Right renal pelvis (tissue), 4 donors: ENCODE measurements around the gene FKBP11. TPM values are rescaled to one million over a fixed set of nuclear protein-coding genes. Genes with fewer than 3 reads are reported as not detected.

Experiments used
- DNase-seq, 4 donors: peaks; one replicate each; pipeline ENCODE4 v3.0.0-alpha.2; 2013; ENCODE audit warnings: low read depth in 4 of 4, low spot score in 3 of 4, missing footprints in 1 of 4
- polyA plus RNA-seq, 4 donors: library from polyadenylated mRNA; unstranded; fragments of 120-200 nt; gene quantifications; one replicate each; pipeline ENCODE4 v1.2.1, GENCODE V29; 2013; ENCODE audit not compliant: insufficient read length in 4 of 4

The FKBP11 gene
- polyA plus RNA-seq = 10 to 100 TPM in 3 of 4 donors, 1 to 10 TPM in 1; 9.0 to 15.3 (median 12.9) TPM

DNA sequence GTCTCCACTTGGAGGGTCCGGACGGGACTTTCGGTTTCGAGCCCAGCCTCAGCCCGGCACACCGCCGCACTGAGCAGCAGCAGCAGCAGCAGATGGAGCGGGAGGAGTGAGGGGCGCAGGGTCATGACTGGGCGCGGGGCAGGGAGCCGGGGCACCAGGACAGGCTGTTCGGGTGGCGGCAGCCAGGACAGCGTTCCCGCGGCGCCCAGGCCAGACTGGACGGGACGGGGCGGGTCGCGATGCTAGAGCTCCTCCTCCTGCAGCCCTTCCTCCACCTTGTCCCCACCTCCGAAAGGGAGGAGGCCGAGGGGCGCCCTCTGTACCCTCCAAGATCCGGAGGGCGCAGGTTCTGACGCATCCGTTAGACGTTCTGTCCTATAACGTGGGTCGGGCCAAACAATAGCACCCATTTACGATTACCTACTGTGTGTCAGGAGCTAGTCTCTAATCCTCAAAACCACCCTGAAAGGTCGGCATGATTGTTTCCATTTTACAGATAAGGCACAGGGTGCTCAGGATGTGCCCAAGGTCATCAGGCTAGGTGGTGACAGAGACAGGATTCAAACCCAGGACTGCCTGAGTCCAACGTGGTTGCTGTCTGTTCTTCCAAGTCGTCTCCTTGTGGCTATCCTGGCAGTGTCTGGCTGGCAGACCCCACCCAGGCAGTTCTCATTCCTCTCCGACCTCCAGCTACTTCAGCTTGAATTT lies at the start of gene FKBP11:
TSS of gene FKBP11 (minus strand) at position 189 of the 708 bp plus-strand sequence. CDS start at position 125, 64 bp downstream.
- no peak for DNase-seq

DNA sequence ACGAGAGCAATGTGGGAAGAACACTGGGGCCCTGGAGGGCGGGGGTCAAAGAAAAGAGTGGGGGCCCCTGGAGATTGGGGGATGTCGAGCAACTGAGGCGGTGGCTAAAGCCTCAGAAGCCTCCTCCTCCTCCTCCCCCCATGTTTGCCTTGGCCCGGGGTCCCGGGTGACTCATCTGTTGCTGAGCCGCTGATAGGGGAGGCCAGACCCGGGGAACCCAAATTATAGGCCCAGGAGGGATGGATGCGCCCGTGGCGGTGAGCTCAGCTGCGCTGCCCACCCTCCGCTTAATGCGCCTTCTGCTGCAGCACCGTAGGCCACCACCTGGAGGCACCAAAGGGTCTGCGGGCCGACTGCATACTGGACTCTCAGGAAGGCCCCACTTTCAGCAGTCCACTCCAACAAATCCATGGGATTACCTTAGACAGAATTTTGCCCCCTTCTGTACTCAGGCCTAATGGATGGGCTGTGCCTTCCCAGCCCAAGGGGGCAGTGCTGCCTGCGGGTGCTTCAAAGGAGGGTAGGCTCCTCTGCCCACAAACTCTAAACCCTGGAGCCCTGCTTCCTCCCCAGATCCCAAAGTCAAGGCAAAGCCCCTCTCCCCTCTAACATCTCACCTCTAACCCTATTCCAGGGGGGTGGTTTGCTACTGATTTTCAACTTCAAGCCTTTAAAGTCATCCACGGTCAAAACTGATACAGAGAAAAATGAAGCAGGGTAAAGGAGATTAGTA lies 48.8 kb upstream of the FKBP11 start:
- DNase-seq = no peak

DNA sequence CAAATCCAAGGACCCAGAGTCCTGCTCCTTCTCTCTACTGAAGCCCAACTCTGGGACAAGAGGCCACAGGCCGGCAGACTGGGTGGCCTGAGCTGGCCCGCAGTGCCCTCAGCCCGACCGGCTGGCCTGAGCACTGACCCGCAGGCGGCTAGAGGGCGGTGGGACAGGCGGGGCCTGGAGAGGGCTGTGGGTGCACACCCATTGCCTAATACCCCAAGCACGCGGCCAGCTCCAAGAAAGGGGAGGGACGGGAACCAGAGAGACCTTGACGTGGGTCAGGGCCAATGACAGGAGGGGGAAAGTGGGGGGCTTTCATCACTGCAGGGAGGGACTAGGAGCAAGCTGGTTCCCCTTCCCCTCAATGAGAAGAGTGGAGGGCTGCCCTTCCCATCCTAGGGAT lies 48.2 kb upstream of the FKBP11 start:
- no peak for DNase-seq

DNA sequence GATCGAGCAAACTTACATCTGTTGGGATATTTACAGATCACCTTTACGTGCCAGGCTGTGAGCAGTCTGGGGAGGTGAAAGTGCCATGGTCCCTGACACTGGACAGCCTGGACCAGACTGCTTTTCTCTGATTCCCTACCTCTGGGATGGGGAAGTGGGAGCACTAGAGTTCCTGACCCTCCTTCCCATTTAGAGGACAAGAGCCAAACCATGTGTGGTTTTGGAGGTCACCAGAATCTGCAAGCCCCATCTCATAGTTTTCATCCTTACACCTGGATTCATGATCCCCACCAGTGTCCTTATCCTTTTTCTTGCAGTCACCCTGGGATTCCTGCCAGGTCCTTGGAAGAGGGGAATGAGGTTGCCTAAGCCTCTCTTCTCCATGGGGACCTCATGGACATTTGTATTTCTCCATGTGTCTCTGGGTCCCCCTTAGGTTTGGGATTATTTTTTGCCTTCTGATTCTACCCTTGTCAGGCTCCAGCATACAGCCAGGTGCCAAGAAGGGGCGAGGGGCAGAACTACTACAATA lies 47.7 kb upstream of the FKBP11 start:
- DNase-seq = no peak

DNA sequence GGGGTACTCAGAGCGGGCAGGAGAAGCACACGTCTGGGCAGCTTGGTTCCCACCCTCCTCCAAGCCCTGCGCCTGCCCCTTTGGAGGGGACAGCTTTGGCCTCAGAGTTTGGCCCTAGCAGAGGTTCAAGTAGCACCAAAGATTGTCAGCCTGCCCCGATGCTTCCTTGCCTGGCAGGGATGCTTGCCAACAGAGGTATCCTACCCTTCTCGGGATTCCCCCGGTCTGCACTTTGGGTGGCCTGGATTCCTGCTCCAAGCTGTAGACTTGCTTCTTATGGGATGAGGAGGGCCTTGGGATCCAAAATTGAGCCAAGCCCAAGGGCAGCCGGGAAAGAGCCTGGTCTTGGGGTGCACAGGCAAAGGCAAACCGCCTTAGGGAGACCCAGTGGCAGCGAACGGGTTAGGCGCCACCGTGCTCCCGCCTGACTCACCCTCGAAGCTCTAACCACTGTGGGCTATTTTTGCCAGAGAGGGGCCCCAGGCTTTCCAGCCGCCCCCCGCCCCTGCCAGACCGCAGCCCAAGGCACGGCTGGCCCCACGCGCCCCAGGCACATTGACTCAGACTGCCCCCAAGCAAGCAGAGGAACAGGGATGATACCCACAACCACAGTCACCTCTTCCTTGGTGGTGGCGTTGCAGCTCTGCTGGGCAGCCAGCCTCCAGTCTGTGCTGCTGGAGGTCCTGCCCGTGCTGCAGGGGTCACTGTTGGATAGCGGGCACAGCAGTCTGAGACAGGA lies 47.1 kb upstream of the FKBP11 start:
- DNase-seq = no peak

DNA sequence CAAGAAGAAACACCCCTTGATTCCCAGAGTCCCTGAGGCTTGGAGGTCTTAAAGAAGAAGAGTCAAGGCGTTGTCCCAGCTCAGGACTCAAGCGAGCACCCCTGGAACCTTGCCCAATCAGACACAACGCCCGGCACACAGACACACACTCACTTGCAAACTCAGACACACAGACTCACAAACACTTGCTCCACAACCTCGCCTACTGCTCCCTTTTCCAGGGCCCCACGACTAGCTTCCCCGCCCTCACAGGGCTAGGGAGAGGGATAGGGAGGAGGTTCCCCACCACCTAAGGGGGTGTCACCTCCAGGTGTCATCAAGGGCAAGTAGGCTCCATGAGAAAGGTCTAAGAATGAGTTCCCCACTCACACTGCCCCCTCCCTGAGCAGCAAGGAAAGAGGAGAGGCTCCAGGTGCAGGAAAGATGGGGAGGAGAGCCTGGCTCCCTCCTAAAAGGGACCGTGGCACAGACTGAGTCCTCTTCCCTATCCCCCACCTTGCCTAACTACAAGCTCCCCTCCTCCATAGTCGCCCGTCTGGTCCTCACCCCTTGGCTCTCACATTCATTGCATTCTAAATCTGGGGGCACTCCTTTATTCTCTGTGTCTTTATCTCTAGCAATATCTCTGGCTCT lies 45.5 kb upstream of the FKBP11 start:
- no peak for DNase-seq

DNA sequence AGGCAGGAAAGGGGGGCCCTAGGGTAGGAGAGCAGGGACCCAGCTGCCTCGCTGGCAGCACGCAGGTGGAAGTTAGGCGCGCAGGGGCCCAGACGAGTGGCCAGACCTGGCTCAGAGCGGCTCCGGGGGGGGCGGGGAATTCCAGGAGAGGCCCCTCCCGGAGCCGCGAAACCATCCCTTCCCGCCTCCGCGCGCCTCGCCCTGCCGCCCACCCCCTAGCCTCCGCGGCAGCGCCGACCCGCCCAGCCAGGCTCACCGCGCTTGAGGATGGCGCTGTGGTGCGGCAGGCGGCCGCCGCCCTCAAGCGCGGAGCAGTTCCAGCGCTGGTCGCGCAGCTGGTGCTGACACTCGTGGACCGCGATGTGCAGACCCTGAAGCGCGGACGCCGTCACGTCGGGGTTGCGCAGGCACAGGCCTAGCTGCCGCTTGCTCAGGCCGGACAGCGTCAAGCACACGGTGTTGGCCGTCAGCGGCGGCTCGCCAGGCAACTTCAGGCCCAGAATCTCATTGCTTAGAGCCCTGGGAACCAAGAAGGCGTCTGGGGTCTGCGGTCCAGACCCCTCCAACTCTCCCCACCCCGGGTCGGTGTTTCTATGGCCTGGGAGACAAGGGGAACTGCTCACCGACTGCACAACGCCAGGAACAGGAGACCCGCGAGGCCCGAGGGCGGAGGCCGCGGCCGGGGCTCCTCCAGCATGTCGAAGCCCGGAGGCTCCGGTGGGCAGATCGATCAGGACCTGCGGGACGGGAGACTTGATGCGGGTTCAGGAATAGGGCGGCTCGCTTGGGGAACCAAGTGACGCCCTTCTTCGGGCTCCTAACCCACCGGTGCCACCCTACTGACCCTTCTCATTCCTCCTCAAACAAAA lies 44.8 kb upstream of the FKBP11 start:
- DNase-seq = no peak

DNA sequence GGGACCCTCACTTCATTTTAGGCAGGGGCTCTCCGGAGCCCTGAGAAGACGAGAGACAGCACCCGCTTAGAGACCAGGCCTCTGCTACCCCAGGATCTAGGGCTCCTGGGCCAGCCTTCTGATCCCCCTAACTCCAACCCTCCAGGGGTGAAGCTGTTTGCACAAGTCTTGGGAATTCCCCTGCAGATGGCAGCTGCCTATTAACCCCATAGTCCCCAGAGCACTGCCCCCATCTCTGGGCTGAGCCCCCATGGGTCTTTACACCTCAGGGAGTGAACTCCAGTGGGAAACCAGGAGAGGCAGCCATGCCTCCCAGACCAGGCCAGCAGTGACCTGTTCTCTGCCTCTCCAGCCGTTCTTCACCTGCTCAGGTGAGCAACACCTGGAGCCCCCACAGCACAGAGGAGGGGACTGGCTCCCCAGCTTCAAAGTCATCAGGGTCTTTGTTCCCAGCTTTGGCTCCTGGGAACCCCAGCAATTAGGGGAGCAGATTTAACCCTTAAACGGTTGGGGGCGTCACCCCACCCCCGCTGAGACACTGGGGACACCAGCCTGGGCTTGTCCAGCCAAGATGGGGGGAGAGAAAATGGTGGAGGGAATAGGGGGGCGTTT lies 44.0 kb upstream of the FKBP11 start:
- no peak for DNase-seq

DNA sequence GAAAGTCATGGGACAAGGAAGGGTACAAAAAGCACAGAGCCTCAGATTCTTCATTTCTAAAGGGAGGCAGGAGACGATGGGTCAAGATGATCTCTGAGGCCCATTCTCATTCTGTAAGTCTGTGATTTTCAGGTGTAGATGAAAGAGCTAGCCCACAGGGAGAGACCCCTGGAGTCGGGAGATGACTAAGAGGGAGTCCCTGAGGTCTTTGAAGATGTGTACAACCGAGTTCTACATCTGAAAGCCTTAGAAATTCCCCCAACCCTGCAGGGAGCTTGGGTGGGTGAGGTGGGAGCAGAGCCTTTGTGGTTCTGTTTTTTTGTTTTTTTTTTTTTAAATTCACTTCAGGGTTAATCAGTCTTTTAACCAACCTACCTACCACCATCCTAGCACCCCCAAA lies 43.2 kb upstream of the FKBP11 start:
- DNase-seq = no peak

DNA sequence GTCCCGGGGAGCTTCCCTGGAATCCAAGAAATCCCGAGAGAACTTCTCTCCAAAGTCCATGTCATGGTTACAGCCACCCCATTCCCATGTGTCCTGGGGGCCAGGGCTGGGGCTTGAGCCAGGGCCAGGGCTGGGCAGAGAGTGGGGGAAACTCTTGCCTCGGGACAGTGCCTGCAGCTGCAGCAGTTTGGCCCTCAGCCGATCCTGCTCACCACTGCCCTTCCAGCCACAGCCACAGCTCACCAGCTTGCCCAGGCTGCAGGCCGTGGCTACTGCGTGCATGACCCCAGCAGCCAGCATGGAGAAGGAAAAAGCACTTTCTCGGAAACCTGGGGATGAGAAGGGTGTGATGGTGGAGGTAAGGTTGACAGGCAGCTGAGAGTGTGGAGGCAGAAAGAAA lies 42.7 kb upstream of the FKBP11 start:
- DNase-seq = no peak

DNA sequence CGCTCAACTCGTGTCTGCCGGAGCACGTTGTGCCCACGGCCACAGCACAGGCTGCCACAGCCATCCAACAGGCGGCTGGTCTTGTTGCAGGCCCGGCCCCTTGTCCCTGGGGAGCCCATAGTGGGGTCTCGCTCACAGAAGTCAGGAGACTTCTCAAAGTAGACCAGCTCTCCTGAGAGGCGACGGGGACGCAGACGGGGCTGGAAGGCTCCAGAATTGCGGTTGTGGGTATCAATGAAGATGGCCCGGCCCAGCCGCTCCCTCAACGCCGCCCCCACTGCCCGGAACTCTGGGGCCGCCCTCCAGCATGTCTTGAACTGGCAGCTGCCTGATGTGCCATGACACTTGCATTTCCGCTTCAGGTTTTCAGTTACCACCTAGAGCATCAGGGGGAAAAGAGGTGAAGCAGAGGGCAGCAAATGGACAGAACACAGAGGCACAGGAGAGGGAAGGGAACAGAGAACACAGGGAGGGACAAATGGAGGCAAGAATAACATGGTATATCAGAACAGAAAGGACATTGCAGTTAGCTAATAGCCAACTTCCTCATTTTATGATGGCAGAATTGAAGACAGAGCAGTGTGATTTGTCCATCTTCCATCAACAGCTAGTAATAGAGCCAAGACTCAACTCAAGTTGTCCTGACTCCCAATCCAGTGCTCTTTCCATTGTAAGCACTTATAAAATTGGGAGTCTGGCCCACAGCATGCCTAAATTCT lies 41.0 kb upstream of the FKBP11 start:
- no peak for DNase-seq

DNA sequence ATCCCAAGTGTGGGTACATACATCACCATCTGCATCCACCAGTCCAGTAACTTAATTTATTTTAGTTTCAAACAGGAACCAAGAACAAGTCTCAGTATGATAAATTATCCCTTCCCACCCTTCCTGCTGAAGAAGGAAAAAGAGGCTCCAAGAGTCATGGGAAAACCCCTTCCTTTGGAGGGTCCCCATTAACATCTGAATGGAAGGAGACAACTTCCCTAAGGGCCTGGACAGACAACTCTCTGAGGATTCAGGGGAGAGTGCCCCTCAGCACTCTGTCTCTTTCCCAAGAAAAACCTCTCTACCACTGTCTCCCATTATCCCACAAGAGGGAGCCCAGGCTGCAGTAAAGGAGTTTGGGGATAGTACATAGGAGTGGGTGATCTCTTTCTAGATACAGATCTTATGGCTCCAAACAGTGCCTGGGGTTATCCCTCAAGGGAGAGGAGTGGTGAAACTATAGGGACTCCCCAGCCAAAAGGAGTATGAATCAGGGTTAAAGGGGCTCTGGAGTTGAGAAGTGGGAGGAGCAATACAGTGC lies 40.1 kb upstream of the FKBP11 start:
- no peak for DNase-seq

DNA sequence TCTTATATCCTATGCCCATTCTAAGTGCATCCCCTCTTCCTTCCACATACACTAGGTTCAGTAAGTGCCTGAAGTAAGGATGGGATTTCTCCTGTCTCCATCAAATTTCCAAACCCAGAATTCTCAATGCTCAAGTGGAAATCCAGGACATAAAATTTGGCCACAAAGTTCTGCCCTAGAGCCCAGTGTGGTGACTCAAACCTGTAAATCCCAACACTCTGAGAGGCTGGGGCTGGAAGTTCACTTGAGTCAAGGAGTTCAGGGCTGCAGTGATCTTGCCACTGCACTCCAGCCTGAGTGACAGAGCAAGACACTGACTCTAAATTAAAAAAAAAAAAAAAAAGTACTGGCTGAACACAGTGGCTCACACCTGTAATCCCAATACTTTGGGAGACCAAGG lies 36.5 kb upstream of the FKBP11 start:
- DNase-seq = no peak

DNA sequence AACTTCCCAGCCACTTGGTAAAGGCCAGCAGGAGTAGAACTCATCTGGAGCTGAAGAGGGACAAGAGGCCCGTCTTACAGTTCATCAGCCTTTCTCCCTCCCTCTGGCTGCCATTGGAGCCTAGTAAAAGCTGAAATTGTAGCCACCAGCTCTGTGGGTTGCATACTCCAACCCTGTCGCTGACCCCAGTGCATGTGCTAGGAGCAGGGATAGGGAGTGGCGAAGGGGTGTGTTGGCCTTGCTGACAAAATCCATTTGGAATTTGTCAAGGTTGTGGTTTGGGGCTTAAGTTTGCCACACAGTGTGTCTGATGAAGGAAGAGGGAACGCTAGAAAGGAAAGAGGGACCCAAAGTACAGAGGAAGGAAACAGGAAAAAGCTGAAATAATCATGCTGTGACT lies 36.0 kb upstream of the FKBP11 start:
- DNase-seq = no peak

DNA sequence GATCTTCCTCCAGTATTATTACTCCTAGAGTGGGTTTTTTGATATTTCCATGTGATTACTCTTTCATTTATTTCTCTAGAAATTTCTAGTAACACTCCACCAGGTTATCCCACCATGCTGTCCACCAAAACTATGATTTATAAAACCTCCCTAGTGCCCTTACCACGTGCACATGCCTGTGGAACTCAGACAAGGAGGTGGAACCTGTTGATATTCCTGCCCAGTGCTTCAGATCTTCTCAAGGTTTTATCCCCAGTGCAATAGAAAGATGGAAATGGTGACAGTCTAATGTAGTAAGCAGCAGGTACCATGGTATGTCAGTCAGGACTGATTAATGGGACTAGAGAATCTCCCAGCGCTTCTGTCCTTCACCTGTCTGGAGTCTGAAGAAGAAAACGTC lies 35.5 kb upstream of the FKBP11 start:
- no peak for DNase-seq

DNA sequence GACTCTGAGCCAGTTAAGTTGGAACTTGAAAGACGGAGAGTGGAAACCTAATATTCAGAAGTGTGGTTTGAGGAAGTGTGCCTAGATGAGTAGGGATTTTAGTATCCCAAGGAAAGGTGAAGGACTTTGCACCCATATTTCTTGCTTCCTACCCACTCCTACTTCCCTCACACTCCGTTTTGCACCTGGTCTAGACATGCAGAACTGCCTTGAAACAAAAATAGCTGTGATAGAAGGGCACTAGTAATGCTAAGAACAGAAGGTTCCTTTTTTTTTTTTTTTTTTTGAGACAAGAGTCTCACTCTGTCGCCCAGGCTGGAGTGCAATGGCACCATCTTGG lies 32.7 kb upstream of the FKBP11 start:
- no peak for DNase-seq

DNA sequence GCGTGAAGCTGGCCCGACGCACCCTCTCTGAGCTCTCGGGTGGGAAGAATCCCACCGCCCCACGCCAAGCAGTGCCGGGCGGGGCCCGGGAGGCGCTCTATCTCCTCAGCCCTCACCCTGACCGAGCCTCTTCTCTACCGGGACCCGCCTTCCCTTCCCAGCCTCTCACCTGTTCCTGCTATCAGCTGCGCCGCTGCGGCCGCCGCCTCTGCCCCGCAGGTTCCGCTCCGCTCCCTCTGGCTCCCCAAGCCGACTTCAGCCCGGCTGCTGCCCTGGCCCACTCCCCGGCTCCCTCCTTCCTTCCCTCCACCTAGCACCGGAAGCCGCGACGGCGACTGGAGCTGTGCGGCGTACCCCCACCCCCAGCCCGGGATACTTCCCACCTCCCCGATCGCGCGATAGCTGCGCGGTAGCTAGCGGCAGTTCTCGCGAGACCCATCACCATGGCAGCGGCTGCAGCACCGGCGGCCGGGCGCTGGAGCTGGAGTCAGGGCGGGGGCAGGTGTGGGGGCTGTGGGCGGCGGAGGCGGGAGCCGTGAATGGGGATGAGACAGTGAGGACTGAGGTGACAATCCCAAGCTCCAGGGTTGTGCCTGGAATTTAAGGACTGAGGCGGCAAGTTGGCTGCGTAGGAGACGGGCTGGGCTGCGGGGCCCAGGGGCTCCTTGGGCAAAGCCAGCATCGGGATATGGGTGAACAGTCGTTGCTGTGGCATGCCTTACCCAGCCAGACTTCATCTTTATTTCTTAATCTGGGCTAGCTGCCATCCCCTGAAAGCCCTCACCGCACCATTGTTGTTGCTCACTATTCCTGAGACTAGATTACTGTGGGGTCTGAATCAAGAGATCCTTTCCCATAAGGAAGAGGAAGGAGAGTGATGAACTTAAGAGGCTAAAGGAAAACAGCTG lies 32.1 kb upstream of the FKBP11 start, which contains the start of gene ARF3:
TSS of gene ARF3 (minus strand) at position 347 of the 908 bp plus-strand sequence. CDS start 16,392 bp downstream, outside the sequence.
- DNase-seq = peak; percentile 87 to 91 (median 90)
